Glomerular visceral epithelial cell (primary cell): ENCODE measurements around the gene PRKAG2.

Experiments
- DNase-seq: peaks from one replicate; pipeline ENCODE4 v3.0.0-alpha.2; 2016; ENCODE audit errors: extremely low spot score

The PRKAG2 gene

DNA sequence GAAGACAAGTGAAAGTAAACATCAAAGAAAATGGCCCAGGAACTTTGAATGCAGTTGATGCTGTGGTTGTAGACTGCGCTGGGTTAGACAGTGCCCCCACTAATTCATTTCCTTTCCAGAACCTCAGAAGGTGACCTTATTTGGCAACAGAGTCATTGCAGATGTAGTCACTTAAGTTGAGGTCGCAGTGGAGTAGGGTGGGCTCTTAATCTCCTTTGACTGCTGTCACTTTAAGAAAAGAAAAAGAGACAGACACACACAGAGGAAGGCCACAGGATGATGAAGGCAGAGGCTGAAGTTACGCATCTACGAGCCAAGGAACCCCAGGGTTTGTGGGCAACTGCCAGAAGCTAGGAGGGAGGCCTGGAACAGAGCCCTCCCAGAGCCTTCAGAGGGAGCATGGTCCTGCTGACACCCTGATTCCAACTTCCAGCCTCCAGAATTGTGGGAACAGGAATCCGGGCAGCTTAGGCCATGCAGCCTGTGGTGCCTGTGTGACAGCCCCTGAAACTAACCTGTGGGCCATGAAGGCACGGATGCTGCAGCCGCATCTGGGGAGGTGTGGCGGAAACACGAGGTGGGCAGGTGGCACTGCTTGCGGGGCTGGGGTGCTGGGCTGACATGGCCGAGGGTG, 107.6 kb downstream of the PRKAG2 start:
- no peak for DNase-seq

DNA sequence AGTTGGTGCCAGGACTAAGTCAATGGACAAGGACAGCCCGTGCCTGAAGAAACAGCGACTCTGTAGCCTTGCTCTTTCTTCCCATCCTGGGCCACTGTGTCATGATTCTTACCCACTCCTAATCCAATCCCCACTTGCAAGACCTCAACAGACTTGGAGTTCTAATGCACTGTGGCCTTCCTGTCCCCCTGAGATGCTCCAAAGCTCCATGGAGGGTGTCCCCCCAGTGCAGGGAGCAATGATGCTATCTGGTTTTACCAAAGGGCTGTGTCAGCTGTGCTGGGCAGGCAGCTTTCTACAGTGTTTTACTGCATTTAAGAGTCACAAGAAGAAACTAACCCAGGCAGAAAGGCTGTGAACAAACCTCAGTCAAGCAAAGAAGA, 108.1 kb downstream of the PRKAG2 start:
- no peak for DNase-seq

DNA sequence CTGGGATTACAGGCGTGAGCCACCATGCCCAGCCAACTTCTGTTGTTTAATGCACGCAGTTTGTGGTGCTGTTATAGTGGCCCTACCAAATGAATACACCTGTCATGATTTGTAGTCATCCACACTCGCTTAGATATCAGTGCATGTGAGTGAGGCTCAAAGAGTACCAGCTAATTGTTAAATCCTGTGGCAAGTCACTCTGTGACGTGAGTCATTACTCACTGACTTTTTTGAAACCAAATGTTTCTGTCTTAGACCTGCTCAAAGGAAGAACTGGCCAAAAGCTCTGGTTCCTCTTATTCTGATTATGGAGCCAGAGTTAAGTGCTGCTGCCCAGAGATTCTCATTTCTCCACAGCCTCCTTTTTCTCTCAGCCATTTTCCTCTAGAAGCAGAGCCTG, 109.4 kb downstream of the PRKAG2 start:
- DNase-seq: no peak

DNA sequence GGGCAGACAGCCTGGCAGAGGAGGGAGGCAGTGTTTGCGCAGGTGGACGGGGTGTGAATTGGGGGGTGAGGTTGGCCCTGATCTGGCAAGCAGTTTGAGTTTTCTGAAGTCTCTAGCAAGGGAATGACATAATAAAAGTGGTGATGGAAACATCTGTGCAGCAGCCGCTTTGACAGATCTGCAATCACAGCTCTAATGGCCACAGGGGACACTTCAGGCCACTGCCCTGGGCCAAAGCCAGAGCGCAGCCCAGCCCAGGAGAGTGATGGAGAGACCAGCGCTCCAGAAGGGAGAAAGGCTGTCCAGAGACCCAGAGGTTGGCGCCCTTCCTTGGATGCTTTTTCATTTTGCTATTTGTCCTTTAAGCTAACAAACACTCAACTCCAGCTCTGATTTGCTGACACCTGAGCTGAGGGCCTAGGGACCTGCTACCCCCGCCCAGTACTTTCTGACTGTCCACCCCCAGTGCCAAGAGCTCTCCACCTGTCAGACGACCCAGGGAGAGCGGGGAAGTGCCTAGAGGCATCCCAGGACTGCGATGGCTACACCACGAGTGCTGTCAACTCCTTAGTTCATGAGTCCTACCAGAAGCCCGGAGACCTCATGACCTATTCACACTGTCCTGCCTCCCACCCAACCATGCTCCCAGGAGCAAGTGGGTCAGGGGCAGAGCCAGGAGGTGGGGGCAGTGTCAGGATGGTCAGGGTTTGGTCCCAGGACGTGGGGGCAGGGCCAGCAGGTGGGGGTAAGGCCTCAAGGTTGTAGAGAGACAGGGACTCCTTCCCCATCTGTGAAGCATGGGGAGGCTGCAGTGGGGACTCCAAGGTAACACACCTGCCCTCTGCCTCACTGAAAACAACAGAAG, 112.6 kb downstream of the PRKAG2 start:
- DNase-seq: no peak

DNA sequence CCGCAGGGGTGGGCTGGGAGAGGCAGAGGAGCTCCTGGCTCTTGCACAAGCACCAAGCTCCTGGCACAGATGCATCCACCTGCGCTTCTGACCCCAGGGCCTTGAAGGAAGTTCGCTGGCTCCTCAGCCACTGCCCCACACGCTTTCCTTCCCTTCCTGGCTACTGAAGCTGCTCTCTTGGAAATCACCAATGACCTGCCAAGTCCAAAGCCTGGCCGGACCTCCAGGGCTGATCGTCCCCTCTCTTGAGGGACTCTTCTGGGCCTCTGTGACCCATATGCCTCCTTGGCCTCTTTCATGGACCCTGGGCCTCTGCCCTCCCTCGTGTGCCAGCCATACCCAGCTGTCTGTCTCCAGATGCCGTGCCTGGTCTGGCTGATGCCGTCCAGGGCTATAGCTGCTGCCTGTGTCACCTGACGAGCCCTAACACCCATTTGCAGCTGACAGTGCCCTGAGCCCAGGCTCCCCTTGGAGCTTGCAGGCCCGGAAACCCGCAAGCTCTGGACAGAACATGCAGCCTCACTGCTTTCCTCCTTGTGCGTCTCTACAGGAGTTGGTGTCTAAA, 113.4 kb downstream of the PRKAG2 start:
- no peak for DNase-seq

DNA sequence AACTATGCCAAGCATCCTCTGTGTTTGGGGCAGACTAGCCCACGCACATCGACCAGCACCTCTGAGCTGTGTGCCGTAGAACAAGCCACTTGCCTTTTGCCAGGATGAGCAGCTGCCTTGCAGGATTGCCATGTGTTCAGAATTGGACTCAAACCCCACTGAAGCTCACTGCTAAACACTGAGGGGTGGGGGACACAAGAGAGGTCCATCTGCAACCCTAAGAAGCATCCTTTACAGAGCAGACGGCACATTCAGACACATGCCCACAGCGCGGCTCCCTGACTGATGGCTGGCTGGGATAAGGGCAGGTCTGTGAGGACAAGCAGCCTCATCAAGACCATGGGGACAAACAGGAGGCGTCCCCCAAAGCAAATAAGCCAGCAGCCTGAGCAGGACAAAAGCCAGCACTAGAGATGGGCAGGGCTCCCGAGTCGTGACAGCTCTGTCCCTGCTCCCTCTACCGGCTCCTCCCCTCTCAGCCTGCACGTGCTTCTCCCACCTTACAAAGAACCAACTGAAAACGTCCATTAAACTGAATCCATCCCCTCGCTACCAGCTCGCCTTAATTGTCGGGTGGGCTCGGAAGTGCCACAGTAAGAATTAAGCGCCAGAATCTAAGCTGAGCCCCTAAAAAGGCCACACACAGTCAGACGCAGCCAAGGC, 114.2 kb downstream of the PRKAG2 start:
- no peak for DNase-seq

DNA sequence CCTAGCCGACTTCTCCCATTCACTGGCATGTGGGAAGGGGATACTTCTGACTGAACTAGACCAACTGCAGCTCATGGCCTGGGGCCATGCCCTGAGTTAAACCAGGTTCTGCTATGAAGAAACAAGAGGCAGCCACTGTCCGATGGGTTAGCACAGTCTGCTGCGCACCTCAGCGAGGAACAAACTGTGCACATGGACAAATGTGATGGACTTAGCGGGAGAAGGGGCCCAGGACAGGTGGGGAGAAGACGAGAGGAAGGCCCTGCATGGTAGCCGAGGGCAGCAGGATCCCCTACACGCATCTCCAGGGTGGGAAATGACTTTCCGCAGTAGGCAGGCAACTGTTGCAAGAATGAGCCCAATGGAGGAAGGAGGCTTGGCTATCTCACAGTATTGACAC, 115.0 kb downstream of the PRKAG2 start:
- no peak for DNase-seq

DNA sequence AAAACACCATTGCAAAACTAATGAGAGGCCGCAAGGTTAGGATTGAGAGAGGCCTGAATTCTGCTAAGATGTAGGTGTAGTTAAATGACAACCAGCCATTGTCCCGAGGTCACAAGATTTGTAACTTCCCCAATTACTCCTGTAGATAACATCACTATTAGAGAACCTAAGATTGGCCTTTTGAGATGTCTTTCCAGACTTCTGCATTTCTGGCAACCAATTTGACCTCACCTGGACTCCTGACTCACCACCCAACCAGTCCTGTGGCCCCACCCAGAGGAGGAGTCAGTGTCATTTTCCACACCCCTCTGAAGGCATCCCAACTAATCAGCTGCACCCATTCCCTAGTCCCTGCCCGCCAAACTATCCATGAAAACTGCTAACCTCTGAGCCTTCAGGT, 115.7 kb downstream of the PRKAG2 start:
- no peak for DNase-seq

DNA sequence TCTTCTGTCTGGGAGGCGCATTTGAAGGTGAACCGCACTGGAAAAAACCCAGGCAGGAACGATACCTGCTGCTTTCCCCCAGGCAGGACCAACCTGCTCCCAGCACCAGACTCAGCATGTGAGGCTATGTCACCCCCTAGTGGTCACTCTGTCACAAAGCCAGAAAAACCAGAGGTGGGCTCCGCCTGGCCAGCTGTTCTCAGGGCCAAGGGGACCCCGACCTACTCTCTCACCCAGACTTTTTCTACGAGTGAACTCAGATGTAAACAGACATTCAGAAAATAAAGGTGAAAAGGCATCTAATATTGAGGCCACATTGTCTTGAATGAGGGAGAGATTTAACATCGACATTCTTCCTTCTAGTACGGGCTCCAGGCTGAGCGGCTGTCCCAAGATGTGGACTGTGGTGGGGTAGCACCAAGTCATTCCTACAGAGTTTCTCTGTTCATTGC, 117.3 kb downstream of the PRKAG2 start:
- DNase-seq: peak; percentile 71

DNA sequence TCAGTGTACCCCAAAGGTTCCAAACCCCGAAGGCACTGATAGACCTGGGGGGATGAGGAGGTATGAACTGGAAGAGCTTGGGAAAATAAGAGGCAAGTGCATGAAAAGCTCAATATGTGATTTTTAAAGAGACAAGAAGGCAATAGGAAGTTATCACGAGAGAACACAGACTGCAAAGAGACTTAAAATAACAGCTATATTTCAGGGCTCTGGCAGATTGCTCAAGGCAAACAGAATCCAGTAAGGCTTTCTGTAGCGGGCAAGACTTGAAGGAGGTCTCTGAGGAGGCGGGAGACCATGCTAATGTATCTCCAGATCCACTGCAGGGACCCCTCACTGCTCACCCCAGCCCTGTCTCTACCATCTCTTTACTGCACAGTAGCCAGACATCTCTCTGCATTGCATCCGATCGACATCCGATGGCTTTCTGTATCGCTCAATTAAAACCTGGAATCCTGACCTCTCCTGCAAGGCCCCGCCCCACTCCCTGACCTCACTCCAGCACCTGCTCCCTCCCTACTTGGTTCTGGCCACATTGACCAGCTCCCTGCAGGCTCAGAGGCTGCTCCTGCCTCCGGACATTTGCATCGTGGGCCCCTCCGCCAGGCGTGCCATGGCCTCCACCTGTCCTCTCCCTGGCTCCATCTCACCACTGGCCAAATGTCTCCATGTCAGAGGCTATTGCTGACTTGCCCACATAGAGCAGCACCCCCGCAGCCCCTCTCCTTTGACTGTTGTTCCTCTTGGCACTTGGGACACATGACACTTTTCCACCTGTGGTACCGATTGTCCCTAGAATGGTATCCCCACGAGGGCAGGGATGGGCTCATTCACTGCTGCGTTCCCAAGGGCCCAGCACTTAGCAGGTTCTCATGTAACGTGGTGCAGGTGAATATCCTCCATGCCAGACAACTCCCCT, 118.0 kb downstream of the PRKAG2 start:
- no peak for DNase-seq

DNA sequence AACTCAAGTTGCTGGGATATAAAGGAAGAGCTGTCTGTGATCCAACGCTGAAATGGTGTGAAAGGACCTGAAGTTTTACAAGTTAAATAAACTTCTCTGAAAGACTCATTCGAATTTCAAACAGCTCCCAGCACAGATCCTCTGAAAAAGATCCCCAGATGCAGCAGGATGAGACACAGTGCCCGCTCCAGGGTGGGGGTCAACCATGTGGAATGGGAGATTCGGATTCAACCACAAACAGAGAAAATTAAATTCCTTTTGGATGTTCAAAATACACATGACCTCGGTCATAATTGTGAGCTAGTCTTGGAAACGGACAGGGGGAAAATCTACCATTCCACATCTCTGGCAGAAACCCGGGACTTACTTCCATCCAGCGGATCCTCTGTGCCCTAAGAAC, 119.6 kb downstream of the PRKAG2 start:
- peak; percentile 73 for DNase-seq

DNA sequence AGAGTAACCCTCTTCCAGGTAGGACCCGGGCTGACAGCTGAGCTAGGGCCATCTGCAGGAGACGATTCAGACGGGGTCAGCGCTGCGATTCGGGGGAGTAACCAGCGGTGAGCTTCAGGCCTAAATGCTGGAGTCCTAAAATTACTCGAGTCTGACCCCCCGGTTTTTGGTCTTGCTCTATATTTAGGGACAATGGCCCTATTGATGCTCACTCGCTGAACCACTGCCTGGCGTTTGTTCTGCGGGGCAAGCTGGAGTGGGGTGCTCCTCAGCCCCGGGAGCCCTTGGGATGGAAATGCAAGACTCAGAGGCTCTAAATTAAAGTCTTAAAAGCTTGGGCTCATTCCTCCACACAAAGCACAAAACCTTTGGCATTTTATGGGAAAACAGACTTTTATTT, 120.0 kb downstream of the PRKAG2 start:
- no peak for DNase-seq

DNA sequence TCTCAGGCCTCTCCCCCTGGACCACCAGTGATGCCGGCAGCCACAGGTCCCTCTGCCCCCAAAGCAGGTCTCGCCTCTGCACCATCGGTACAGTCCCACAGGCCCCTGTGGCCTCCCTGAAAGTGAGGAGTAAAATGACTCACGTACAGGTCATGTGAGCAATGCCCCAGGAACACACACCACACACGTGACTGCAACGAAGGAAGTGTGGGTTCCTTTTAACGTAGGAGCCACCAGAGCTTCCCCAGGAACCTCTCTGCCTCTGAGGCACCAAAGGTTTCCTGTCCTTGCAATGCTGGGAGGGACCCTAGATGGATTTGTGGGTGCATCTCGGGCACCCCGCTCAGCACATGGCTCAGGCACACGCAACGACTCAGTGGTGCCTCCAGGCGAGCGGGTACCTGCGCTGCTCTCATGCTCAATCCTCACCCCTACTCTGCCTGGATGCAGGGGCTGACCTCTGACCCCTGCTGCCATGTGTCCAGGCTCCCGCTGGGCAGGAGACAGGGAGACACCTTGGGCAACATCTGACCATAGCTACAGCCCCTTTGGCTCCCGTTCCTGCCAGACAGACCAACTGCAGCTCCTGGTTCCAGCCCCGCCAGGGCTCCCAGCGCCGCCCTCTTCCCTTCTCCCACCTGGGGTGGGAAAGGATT, 120.7 kb downstream of the PRKAG2 start:
- DNase-seq: peak; percentile 71

DNA sequence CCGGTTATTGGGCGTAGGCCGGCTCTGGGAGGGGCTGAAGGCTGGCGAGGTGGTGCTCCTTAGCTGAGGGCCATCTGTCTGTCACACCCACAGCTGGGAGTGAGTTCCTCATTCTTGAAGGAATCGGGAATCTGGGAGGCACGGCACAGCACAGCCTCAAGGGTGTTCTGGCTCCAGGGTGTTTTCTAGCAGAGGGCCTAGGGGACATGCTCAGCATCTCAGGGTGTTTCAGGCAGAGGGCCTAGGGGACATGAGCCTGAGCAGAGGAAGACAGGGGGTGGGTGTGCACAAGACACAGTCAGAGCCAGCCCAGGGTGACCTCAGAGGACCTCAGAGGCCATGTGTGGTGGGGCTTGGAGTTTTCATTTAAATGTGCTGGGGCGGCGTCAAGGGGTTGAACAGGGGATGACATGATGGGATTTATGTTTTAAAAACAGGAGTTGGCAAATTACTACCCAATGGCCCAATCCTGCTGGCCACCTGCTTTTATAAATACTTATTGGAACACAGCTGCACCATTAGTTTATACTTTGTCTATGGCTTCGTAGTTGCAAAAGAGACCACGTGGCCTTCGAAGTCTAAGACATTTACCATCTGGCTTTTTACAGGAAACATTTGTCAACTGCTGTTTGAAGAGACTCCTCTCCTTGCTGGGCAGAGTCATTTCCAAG, 121.6 kb downstream of the PRKAG2 start:
- peak; percentile 6 for DNase-seq

DNA sequence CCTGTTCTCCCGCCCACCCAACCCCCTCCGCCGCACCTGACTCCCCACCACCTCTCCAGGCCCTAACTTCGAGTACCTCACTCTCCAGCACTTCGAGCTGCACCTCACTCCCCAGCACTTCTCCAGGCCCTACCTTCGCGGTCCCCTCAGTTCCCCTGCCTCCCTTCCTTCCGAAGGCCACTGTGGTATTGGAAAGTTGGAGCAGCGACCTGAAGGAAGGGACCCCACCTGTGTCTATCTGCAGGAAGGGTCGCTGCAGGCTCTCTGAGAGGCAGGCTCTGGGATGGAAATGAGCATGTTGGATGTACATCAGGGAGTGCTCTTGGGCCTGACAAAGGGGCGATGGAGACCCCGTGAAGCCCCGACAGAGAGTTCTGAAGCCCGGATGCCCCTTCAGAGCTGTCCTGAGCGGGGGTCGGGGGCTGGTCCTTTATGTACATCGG, 122.2 kb downstream of the PRKAG2 start:
- DNase-seq: no peak

DNA sequence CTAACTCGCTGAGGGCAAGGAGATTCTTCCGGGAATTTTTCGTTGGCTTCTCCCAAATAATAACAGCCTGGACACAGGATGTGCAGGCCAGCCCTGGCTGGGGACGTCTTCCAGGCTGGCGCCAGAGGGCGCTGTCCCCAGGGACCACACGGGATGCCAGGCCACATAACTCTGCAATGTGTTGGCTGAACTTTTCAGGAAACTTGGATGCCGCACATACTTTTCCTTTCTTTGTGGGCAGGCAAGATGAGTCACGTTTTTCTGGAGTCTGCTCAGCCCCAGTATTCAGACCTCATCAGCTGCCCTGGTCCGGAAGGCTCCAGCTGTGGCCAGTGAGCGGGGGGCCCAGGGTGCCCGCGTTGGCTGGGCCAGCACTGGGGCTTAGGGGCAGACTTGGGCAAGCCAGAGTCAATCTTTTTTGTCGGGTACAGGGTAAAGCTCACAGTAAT, 122.7 kb downstream of the PRKAG2 start:
- DNase-seq: peak; percentile 98

DNA sequence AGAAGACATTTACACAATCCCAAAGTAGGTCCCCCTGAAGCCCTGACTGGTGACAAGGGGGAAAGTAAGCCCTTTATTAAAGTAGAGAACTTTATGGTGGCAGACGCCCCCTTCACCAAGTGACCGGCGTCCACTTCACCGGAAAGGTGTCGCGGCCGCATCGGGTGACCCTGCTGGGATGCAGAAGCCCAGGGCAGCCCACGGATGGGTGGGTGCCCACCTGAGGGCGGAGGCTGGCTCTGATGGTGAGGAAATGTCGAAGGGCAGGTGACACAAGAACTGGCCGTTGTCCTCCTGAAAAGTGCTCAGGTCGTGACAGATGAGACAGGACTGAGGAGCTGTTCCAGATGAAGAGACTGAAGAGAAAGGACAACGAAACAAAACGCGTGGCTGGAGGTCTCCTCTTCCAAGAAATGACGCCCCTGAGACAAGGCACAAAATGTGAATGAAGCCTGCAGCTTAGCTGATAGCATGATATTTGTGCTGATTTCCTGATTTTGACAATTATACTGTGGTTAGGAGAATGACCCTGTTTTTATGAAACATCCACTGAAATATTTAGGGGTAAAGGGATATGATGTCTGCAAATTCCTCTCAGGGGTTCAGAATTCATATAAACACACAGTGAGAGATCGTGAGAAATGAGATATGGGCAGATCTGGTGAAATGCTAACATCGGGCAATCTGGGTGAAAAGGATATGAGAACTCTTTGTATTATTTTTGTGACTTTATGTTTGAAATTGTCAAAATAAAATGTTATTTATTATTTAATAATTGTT, 123.9 kb downstream of the PRKAG2 start:
- no peak for DNase-seq

DNA sequence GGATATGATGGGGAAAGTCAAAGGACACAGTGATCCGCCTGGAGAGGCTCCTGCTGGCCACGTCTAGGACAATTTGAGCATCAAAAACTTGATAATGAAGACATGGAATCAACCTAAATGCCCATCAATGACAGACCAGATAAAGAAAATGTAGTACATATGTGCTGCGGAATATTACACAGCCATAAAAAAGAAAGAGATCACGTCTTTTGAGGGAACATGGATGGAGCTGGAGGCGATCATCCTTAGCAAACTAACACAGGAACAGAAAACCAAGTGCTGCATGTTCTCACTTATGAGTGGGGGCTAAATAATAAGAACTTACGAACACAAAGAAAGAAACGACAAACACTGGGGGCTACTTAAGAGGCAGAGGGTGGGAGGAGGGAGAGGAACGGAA, 124.9 kb downstream of the PRKAG2 start:
- DNase-seq: no peak

DNA sequence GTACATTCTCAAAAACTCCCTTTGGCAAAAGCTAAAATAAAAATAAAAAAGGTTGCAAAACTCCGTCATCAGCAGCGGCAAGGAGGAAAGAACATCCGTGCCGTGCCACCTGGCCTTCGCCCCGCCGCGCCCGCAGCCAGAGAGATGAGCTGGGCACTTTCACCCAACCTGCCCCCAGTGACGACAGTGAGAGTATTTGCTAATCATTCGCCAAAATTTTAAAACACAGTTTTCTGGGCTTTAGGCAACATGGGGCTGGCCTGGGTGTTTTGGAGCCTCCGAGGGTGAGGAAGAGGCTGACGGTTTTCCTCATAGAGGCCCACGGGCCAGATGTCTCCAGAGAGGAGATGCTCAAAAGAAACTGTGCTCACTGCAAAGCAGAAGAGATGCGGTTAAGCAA, 128.2 kb downstream of the PRKAG2 start:
- DNase-seq: no peak
